ENCODE results near the gene LILRB1. TPM values are rescaled to one million over a fixed set of nuclear protein-coding genes. Genes with fewer than 3 reads are reported as not detected.

Gene LILRB1
- total RNA-seq, 1 experiment from 2014 or later, result not detected

DNA sequence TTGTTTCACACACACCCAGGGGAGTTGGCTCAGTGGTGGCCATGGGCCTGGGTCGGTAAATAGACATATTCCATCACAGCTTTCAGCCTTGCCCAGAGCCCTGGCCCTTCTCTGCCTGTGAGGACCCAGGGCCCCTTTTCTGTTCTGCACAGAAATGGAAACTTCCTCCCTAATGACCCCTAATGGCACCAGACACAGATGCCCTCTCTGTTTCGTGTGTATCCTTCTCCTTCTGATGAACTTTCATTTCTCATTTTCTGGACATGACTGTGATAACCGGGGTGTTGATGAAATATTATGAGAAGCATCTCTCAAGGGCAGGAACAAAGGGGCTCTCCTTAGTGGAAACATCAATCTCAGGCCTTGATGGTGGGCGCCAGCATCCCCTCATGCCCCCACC lies 24.1 kb upstream of the LILRB1 start:
- Histone ChIP-seq H3K9me2 (ENCODE audit: insufficient read depth) (no peaks in the 10 kb centered on the region), H3K4me2 (no peak overlapping the region), H3K27me3 (ENCODE audit: insufficient read depth, low read depth) (peaks cover 83% of the 10 kb centered on the region), H3F3A (ENCODE audit: insufficient read depth, low read depth) (no peaks in the 10 kb centered on the region), H3K9me3 (ENCODE audit: insufficient read depth, low read depth) (no peaks in the 10 kb centered on the region), H3K79me2 (ENCODE audit: low read depth) (no peaks in the 10 kb centered on the region), H3K27ac (no peak overlapping the region), H3K36me3 (ENCODE audit: low read depth) (no peaks in the 10 kb centered on the region), H3K4me1 (replicated peaks; ENCODE audit: insufficient read depth) (no peaks in the 10 kb centered on the region), H3K4me3 (no peak overlapping the region), H2AFZ (no peak overlapping the region), H4K20me1 (ENCODE audit: insufficient read depth) (no peaks in the 10 kb centered on the region)
- BruUV-seq (replicated peaks), result no TSS peak
- TF ChIP-seq, protein P1, sequence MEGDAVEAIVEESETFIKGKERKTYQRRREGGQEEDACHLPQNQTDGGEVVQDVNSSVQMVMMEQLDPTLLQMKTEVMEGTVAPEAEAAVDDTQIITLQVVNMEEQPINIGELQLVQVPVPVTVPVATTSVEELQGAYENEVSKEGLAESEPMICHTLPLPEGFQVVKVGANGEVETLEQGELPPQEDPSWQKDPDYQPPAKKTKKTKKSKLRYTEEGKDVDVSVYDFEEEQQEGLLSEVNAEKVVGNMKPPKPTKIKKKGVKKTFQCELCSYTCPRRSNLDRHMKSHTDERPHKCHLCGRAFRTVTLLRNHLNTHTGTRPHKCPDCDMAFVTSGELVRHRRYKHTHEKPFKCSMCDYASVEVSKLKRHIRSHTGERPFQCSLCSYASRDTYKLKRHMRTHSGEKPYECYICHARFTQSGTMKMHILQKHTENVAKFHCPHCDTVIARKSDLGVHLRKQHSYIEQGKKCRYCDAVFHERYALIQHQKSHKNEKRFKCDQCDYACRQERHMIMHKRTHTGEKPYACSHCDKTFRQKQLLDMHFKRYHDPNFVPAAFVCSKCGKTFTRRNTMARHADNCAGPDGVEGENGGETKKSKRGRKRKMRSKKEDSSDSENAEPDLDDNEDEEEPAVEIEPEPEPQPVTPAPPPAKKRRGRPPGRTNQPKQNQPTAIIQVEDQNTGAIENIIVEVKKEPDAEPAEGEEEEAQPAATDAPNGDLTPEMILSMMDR (conservative IDR thresholded peaks at IDR 0.05), result no peak
- no peak for TF ChIP-seq EZH2 (IDR thresholded peaks at IDR 0.05; ENCODE audit: low read depth)
- intact Hi-C loops (cut with micrococcal nuclease; ENCODE audit: unreplicated experiment), result no loop called here
- CTCF ChIA-PET, result no interaction called here
- DNase-seq, result peak in 1 of 2 experiments; percentile 30
- POLR2A ChIA-PET (ENCODE audit: unreplicated experiment), result no interaction called here

DNA sequence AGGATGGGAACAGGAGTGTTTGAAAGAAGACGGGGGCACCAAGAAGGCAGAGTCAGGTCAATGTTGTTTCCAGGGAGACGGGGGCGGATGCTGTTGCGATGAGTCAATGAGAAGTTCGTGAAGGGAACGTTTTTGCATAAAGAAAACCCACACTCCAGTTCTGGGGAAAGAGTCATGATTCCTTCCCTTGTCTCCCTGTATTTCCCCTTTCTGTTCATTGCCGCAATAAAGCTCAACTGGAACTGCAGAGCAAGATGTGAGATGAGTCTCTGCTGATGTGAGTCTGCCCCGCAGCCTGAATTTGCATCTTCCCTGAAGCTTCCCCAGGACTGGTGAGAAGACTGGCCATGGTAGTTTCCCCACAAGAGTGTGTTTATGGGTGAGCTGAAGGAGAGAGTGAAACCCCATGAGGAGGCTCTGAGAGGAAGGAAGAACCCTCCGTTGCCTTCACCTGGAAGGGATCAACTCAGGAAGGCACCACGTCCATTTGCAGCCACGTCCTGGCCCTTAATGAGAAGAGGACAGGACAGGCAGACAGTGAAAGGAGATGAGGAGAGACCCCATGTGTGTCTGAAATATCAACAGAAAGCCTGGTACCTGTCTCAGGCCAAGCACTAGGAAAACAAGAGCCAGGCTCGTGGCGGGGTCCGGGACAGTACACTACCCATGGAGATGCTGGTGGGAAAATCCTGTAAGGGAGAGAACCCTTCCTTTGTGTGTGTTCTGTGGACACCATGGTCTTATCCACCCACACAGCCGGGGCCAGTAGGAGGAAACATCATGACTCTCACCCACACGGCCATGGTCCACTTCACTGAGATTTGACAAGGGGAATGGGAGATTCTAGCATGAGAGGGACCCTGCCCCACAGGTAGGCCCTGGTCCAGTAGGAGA lies 23.1 kb upstream of the LILRB1 start:
- intact Hi-C loops (cut with micrococcal nuclease; ENCODE audit: unreplicated experiment), result no loop called here
- CTCF ChIA-PET, result no interaction called here

DNA sequence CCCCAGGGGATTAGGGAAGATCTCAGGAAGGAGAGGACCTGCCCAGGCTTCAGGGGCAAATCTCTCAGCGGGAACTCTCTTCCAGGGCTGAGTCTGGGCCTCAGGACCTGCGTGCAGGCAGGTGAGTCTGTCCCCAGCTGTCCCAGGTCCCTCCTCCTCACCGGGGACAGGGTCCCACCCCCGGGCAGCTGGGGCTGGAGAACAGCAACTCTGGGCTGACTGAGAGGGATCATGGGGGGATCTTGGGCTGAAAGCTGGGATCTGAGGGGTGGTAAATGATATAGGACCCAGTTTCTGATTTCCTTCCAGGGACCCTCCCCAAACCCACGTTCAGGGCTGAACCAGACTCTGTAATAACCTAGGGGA lies 22.5 kb upstream of the LILRB1 start:
- TF ChIP-seq EZH2 (IDR thresholded peaks at IDR 0.05; ENCODE audit: low read depth), result no peak
- TF ChIP-seq, protein P1 (conservative IDR thresholded peaks at IDR 0.05), result no peak
- Histone ChIP-seq H3K9me3 (ENCODE audit: insufficient read depth, low read depth) (no peaks in the 10 kb centered on the region), H3K4me2 (no peak overlapping the region), H3K4me3 (no peak overlapping the region), H3K36me3 (ENCODE audit: low read depth) (no peaks in the 10 kb centered on the region), H3F3A (ENCODE audit: insufficient read depth, low read depth) (no peaks in the 10 kb centered on the region), H3K27me3 (ENCODE audit: insufficient read depth, low read depth) (peaks cover 77% of the 10 kb centered on the region), H3K4me1 (replicated peaks; ENCODE audit: insufficient read depth) (no peaks in the 10 kb centered on the region), H3K79me2 (ENCODE audit: low read depth) (no peaks in the 10 kb centered on the region), H3K27ac (no peak overlapping the region), H4K20me1 (ENCODE audit: insufficient read depth) (no peaks in the 10 kb centered on the region), H2AFZ (no peak overlapping the region), H3K9me2 (ENCODE audit: insufficient read depth) (no peaks in the 10 kb centered on the region)
- no TSS peak for BruUV-seq (replicated peaks)
- intact Hi-C loops (cut with micrococcal nuclease; ENCODE audit: unreplicated experiment), result no loop called here
- POLR2A ChIA-PET (ENCODE audit: unreplicated experiment), result no interaction called here
- DNase-seq, result no peak
- CTCF ChIA-PET, result no interaction called here

More for the DNA sequence above, 23.1 kb upstream of the LILRB1 start:
- TF ChIP-seq, protein P1 (conservative IDR thresholded peaks at IDR 0.05), result no peak
- TF ChIP-seq EZH2 (IDR thresholded peaks at IDR 0.05; ENCODE audit: low read depth), result no peak
- peak in 1 of 2 experiments; percentile 10 for DNase-seq
- Histone ChIP-seq H2AFZ (no peak overlapping the region), H3K4me3 (no peak overlapping the region), H3F3A (ENCODE audit: insufficient read depth, low read depth) (no peaks in the 10 kb centered on the region), H3K27me3 (ENCODE audit: insufficient read depth, low read depth) (peaks cover 82% of the 10 kb centered on the region), H4K20me1 (ENCODE audit: insufficient read depth) (no peaks in the 10 kb centered on the region), H3K9me3 (ENCODE audit: insufficient read depth, low read depth) (no peaks in the 10 kb centered on the region), H3K4me2 (no peak overlapping the region), H3K27ac (no peak overlapping the region), H3K9me2 (ENCODE audit: insufficient read depth) (no peaks in the 10 kb centered on the region), H3K4me1 (replicated peaks; ENCODE audit: insufficient read depth) (no peaks in the 10 kb centered on the region), H3K36me3 (ENCODE audit: low read depth) (no peaks in the 10 kb centered on the region), H3K79me2 (ENCODE audit: low read depth) (no peaks in the 10 kb centered on the region)
- POLR2A ChIA-PET (ENCODE audit: unreplicated experiment), result no interaction called here
- no TSS peak for BruUV-seq (replicated peaks)

All from PC-9 (cell line).